Stimulated activated CD8-positive, alpha-beta memory T cell treated with anti-CD3 and anti-CD28 coated beads, Interleukin-7, amount 100 ng/mL, for 48 hours (primary cell): Measurements from ENCODE around the gene LTV1.
"Not testable (repeated sequence)": the region's sequence is repeated elsewhere in the genome, so short reads cannot be mapped to it uniquely, and the experiment has no call there.

Experiments used
- DNase-seq, 2 donors: peaks; one replicate each; pipeline ENCODE4 v3.0.0-alpha.2; 2020; ENCODE audit warnings: low read depth in 1 of 2; ENCODE audit errors: extremely low read depth in 1 of 2

Gene LTV1

DNA sequence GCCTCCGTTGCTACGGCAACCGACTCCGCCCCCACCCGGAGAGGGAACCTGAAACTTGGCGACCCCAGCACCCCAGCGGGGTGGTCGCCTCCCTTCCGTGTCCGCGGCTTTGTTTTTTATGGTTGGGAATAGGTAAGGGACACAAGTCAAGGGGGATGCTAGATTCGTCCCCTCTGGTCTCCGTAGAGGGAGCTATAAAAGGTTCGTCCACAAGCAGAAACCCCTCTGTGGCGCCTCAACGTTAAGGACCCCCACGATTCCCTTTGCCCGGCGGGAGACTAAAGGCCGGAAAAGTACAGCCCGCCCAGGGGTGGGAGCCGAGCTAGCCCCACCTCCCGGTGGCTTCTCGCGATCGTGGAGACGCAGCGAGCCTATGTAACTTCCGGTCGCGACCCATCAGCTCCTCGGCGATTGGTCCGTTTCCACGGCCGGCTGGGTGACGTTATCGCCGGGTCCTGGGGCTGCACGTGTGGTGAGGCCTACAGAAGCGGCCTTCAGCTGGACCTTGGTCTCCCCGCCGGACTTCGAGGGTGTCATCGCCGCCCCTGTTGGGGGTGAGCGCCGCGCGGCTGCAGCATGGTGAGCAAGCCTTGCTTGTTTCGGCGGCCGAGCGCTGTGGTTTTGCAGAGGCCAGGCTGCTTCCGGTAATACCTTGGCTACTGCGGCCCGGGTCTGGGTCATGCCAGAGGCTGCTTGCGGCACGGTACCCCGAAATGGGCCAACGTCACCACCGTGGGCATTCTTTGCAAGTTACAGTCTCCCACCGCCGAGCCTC, at the start of gene LTV1:
Gene LTV1 (plus strand): TSS at position 437 of the 775 bp plus-strand sequence. CDS start 140 bp downstream, at position 577.
- DNase-seq = peak; percentile 84 to 90

- not testable (repeated sequence) for DNase-seq
Measured at GRCh38 chr6:143796551-143796950, 46.6 kb upstream of the LTV1 start.

DNA sequence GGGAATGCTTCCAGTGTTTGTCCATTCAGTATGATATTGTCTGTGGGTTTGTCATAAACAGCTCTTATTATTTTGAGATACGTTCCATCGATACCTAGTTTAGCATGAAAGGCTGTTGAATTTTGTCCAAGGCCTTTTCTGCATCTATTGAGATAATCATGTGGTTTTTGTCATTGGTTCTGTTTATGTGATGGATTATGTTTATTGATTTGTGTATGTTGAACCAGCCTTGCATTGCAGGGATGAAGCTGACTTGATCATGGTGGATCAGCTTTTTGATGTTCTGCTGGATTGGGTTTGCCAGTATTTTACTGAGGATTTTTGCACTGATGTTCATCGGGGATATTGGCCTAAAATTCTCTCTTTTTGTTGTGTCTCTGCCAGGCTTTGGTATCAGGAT, 44.7 kb upstream of the LTV1 start:
- DNase-seq = not testable (repeated sequence)

GRCh38 chr6:143802833-143803565, 40.1 kb upstream of the LTV1 start:
- no peak for DNase-seq

GRCh38 chr6:143803769-143804568, 39.2 kb upstream of the LTV1 start:
- no peak for DNase-seq

DNA sequence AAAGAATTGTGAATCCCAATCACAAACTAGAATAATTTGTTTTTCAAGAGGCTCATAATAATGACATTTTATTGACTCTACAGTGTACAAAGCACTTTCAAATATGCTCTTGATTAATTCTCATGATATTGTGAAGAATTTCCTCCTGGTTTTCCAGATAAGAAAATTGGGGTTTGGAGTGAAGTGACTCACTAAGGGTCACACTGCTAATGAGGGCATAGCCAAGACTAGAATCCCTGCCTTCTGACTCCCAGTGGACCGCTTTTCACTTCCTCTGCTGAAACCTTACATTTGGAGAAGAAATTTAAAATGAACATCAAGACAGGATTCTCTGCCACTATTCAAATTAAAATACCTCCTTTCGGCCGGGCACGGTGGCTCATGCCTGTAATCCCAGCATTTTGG, 38.3 kb upstream of the LTV1 start:
- DNase-seq = no peak

- peak; percentile 59 to 84 for DNase-seq
Measured at GRCh38 chr6:143806282-143807102, 36.6 kb upstream of the LTV1 start.

- no peak for DNase-seq
Measured at GRCh38 chr6:143807103-143807772, 35.9 kb upstream of the LTV1 start.

DNA sequence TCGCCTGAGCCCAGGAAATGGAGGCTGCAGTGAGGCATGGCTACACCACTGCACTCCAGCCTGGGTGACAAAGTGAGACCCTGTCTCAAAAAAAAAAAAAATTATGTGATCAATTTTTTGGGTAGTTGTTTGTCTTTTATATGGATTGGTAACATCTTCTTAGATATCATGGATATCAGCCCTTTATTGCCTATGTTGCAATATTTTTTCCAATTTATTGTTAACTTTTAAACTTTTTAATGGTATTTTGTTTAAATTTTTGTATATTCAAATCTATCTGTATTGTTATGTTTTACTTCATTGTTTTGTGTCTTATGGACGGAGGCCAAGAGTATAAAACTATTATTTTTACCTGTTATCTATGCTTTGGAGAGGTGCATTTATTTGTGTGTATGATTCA, 32.4 kb upstream of the LTV1 start:
- no peak for DNase-seq

GRCh38 chr6:143811501-143812157, 31.5 kb upstream of the LTV1 start:
- no peak for DNase-seq

GRCh38 chr6:143817621-143818020, 25.5 kb upstream of the LTV1 start:
- no peak for DNase-seq

DNA sequence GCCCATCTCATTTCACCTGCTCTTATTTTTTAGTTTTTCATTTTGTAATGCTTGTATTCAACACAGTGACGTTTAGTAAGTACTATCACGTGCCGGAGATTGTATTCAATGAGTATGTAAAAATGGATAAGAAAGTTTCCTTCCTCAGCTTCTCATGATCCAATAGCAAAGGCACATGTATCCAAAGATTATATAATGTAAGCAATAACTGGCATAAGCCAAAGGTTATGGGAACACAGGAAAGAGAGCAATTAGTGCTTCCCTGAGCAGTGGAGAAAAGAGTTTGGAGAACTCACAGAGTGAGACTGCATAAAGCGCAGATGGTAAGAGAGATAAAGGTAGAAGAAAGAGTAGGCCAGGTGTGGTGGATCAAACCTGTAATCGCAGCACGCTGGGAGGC, 21.8 kb upstream of the LTV1 start:
- DNase-seq = no peak

- no peak for DNase-seq
Measured at GRCh38 chr6:143822584-143823024, 20.5 kb upstream of the LTV1 start.

DNA sequence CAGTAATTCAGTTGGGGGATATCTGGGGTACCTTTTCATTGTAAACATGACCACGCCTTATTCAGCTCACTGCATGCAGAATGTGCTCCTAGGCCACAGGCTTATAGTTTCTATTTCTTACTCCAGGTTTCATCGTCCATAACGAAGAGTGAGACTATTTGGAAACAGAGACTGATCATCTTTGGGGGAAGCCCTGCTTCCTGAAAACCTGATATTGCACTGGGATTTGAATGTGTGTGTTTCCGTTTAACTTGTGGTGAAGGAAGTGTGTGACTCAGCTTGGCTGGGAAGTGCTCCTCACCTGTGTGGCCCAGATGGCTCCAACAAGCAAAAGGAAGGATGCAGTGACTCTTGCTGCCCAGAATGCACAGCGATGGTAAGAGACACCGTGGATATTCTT, 19.6 kb upstream of the LTV1 start:
- DNase-seq = no peak

DNA sequence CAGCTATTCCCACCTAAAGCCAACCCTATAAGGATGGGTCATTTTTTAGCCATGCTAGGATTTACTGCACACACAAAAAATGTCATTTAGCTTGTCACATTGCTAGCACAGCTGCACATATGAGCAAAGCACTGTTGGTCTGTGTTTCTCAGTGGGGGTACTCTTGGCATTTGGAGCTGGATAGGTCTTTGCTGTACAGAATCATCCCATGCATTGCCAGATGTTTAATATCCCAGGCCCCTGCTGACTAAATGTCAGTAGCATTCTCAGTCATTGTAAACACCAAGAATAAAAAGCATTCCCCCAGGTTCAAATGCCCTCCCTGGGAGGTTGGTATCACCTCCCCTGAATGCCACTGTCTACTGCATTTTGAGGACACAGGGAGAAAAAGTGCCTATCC, 14.6 kb upstream of the LTV1 start:
- DNase-seq = no peak

- DNase-seq = no peak
Measured at GRCh38 chr6:143836150-143836549, 7.0 kb upstream of the LTV1 start.

- no peak for DNase-seq
Measured at GRCh38 chr6:143838395-143838794, 4.7 kb upstream of the LTV1 start.

GRCh38 chr6:143839196-143839595, 3.9 kb upstream of the LTV1 start:
- DNase-seq = no peak

GRCh38 chr6:143840595-143841265, 2.4 kb upstream of the LTV1 start:
- no peak for DNase-seq
